MCF 10A (cell line): ENCODE measurements around the gene SH3YL1. TPM values are rescaled to one million over a fixed set of nuclear protein-coding genes. Genes with fewer than 3 reads are reported as not detected.

Experiments
- BruUV-seq: library from RNA; stranded (reverse); fragments of 400-500 nt; replicated peaks from 2 replicates; lab custom pipeline; 2021; lab: Mats Ljungman, UMichigan
- CTCF ChIA-PET: fragments of 300-600 bp; sonication (Branson Sonifier 250); formaldehyde crosslinking; extraction: SDS; loops from one replicate; lab custom pipeline; 2021; ENCODE audit warnings: antibody characterized with exemption, inconsistent platforms; lab: Yijun Ruan, JAX
- POLR2A ChIA-PET: fragments of 300-600, 350-650 bp; sonication (Branson Sonifier 250); formaldehyde crosslinking; extraction: SDS; loops from one replicate; lab custom pipeline; 2020; ENCODE audit warnings: antibody characterized with exemption, inconsistent platforms; lab: Yijun Ruan, JAX
- DNase-seq: peaks from one replicate; pipeline ENCODE4 v3.0.0-alpha.2; 2018; ENCODE audit not compliant: unreplicated experiment
- H3K27ac Mint-ChIP-seq: one replicate; pipeline ENCODE4 v1.8.0; 2022; ENCODE audit warnings: mild to moderate bottlenecking, low read depth, mixed read lengths; ENCODE audit not compliant: unreplicated experiment
- H3K27me3 Mint-ChIP-seq: one replicate; pipeline ENCODE4 v1.8.0; 2022; ENCODE audit warnings: mixed read lengths; ENCODE audit not compliant: insufficient read depth, unreplicated experiment
- H3K36me3 Mint-ChIP-seq: one replicate; pipeline ENCODE4 v1.8.0; 2022; ENCODE audit warnings: mild to moderate bottlenecking, moderate library complexity, mixed read lengths; ENCODE audit not compliant: insufficient read depth, unreplicated experiment
- H3K4me1 Mint-ChIP-seq: one replicate; pipeline ENCODE4 v1.8.0; 2022; ENCODE audit warnings: mixed read lengths; ENCODE audit not compliant: insufficient read depth, unreplicated experiment
- H3K4me3 Mint-ChIP-seq: one replicate; pipeline ENCODE4 v1.8.0; 2022; ENCODE audit warnings: mild to moderate bottlenecking, moderate library complexity, mixed read lengths; ENCODE audit not compliant: unreplicated experiment
- H3K9me3 Mint-ChIP-seq: one replicate; pipeline ENCODE4 v1.8.0; 2022; ENCODE audit warnings: mixed read lengths; ENCODE audit not compliant: unreplicated experiment
- CTCF ChIP-seq: fragments of 200-600 bp; IDR thresholded peaks from one replicate; pipeline ENCODE4 v1.8.0; 2022; ENCODE audit warnings: antibody characterized with exemption, mild to moderate bottlenecking; ENCODE audit not compliant: unreplicated experiment
- intact Hi-C: fragments of 100-400 bp; cut with micrococcal nuclease; formaldehyde crosslinking; loops from 2 replicates; pipeline ENCODE4 v1.14.1; 2022
- total RNA-seq: library from RNA; stranded (reverse); gene quantifications from 2 replicates; pipeline ENCODE4 v1.2.3, GENCODE V29; 2022

SH3YL1 gene
- total RNA-seq, 1 experiment from 2014 or later, result 47.4 TPM

DNA sequence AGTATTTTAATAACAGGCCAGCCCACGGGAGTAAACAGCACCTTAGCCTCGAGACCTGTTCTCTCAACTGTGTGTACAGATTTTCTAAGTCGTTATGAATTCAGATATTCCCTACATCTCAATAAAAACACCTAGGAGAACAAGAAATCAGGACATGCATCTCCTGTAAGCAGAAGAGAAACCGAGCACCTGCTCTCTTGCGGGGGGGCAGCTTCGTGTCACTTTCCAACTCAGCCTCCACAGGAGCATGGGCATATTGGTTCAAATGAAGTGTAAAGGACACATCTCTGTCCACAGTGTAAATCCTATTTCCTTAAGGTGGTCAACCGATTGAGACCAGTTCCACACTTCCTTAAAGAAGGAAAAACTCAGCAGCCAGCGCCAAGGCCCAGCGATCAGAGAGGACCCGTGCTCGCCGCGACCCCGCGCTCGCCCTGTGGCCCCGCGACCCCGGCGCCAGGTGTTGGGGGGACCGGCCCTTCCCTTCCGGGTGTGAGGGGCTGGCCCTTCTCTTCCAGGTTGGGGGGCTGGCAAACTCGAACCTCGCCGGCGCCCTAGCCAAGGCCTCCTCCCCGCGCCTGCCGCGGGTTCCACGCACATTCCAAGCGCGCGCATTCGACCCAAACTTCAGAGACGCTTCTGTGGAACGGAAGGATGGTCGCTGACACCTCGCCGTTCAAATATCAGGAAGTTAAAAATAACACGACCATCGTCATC, 652 bp downstream of the SH3YL1 start:
- CTCF ChIA-PET, result interaction anchor here (0.5 to 0.6 kb wide), 2 partner anchors 27 to 370 kb away, joined by 3 read pairs; no protein-coding TSS in a partner anchor
- no peak for TF ChIP-seq CTCF
- no peak for DNase-seq
- Mint-ChIP-seq H3K36me3 (peaks cover 13% of the 10 kb centered on the region), H3K27me3 (no peaks in the 10 kb centered on the region), H3K4me3 (peak overlapping the region; percentile 94), H3K4me1 (peaks cover 16% of the 10 kb centered on the region), H3K27ac (peak overlapping the region; percentile 87), H3K9me3 (no peaks in the 10 kb centered on the region)
- BruUV-seq, result TSS peak; percentile 29
- POLR2A ChIA-PET, result interaction anchor here (0.6 to 1.5 kb wide), 11 partner anchors 9 to 305 kb away, joined by 3 to 7 read pairs (median 3); no protein-coding TSS in a partner anchor
- intact Hi-C loops, result loop anchor here (10.0 kb wide), 1 partner anchor 122 kb away; no protein-coding TSS in a partner anchor

- CTCF ChIA-PET, result interaction anchor here (0.6 to 1.2 kb wide), 6 partner anchors 11 to 405 kb away, joined by 3 to 4 read pairs (median 3); no protein-coding TSS in a partner anchor
- no peak overlapping the region for H3K27ac Mint-ChIP-seq
Observed at GRCh38 chr2:262117-262516, 1.7 kb downstream of the SH3YL1 start.

DNA sequence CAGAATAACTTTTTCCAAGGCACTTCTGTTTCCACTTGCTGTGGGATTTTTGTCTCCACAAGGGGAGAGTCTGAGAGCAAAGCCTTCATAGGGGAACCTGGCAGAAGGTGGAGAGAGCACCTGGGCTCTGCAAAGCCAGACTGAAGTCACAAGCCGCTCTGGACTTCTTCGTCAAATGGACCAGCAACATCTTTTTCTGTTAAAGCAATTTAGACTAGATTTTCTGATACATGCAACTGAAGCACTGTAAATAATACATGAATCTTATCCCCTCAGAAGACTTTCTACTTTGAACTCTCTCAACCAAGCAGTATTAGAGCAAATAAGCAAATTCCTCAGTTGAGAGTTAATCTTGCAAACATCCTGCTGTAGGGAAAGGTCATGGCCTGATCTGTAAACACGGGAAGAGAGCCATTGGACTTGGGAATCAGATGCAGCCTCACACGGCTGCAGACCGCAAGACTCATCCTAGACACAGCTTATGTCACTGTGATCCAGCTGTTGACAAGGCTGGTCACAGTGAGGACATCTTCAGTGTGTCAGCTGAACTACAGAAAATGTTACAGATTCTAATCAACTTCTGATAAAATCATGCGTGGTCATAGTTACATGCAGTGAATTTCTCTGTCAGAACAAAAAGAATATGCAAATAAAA, 3.2 kb downstream of the SH3YL1 start:
- TF ChIP-seq CTCF, result no peak
- POLR2A ChIA-PET, result interaction anchor here (0.6 to 1.3 kb wide), 2 partner anchors 29 to 76 kb away, joined by 3 to 4 read pairs; no protein-coding TSS in a partner anchor
- DNase-seq, result no peak
- Mint-ChIP-seq H3K27me3 (no peaks in the 10 kb centered on the region), H3K9me3 (no peaks in the 10 kb centered on the region), H3K4me3 (no peak overlapping the region), H3K27ac (no peak overlapping the region), H3K4me1 (no peaks in the 10 kb centered on the region), H3K36me3 (peaks cover 4% of the 10 kb centered on the region)
- intact Hi-C loops, result loop anchor here (10.0 kb wide), 1 partner anchor 124 kb away; no protein-coding TSS in a partner anchor
- no TSS peak for BruUV-seq
- CTCF ChIA-PET, result interaction anchor here (0.7 to 2.6 kb wide), 3 partner anchors 10 to 15 kb away, joined by 3 to 12 read pairs (median 3); no protein-coding TSS in a partner anchor

More at GRCh38 chr2:262117-262516, 1.7 kb downstream of the SH3YL1 start:
- Mint-ChIP-seq H3K4me1 (peaks cover 7% of the 10 kb centered on the region), H3K36me3 (peaks cover 4% of the 10 kb centered on the region), H3K4me3 (no peak overlapping the region), H3K9me3 (no peaks in the 10 kb centered on the region), H3K27me3 (no peaks in the 10 kb centered on the region)
- intact Hi-C loops, result loop anchor here (10.0 kb wide), 1 partner anchor 123 kb away; no protein-coding TSS in a partner anchor
- no TSS peak for BruUV-seq
- POLR2A ChIA-PET, result interaction anchor here (1.3 kb wide), 2 partner anchors 11 to 77 kb away, joined by 3 to 4 read pairs; no protein-coding TSS in a partner anchor
- no peak for DNase-seq
- TF ChIP-seq CTCF, result no peak
